Epithelial cell of prostate (primary cell): ENCODE measurements around the gene OR10A4.
"Not testable (repeated sequence)": the region's sequence is repeated elsewhere in the genome, so short reads cannot be mapped to it uniquely, and the experiment has no call there.

Experiments
- DNase-seq: peaks from one replicate; pipeline ENCODE4 v3.0.0-alpha.2; 2011; ENCODE audit warnings: low read depth, low spot score
- H3K27ac ChIP-seq: fragments of 450-650 bp; 2 replicates; pipeline ENCODE4 v1.5.1; 2017; ENCODE audit warnings: mild to moderate bottlenecking

Gene OR10A4, protein sequence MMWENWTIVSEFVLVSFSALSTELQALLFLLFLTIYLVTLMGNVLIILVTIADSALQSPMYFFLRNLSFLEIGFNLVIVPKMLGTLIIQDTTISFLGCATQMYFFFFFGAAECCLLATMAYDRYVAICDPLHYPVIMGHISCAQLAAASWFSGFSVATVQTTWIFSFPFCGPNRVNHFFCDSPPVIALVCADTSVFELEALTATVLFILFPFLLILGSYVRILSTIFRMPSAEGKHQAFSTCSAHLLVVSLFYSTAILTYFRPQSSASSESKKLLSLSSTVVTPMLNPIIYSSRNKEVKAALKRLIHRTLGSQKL

DNA sequence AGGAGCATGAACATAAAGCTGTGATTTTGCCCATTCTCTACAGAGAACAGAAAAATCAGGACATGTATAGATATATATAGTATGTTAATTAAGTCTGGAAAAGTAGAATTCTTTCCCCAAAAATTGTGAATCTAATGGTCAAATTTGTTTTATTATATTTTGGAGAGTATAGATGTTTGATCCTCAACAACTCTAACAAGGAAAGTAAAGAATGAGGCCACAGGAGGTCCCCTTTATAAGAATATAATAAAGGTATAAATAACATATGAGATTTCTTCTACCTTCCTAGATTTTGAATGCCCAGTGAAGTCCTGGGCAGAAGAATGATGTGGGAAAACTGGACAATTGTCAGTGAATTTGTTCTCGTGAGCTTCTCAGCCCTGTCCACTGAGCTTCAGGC lies at the start of gene OR10A4:
Gene OR10A4 (plus strand): TSS at position 301 of the 400 bp plus-strand sequence. CDS start 23 bp downstream, at position 324.
- H3K27ac ChIP-seq = no peak within 1 kb of the TSS
- DNase-seq = no peak

DNA sequence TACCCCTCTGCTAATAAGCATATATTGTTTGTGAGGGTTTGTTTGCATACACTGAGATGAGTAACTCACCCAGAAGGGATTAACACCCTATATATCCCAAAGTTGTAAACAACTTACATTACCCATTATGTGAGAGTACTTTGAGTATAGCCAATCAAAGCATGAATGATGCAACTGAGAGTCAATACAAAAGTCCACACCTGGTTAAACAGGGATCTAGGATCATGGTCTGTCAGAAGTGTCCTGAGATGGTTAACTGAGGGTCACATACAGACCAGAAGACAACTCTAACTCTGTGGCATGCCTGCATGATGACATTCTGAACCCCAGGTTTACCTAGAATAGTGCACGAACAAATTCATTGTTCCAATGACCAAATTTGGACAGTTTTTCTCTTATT lies 48.3 kb upstream of the OR10A4 start:
- no peak overlapping the region for H3K27ac ChIP-seq
- no peak for DNase-seq

DNA sequence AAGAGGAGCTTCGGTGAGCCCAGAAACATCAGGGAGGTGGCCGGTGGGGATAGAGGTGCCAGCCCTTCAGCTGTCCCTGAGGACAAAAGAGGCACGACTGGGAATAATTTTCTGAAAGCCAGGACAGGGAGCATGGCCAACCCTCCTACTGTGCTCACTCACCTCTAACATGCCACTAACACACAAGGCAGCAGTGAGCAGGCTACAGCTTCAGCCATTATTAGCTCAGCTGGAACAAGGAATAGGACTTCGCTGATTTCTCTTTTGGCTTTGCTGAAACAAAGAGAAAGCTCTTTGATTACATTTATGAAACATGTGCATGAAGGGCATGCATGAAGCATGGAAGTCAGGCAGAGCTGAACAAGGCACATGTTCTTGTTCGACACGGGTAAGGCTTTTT lies 43.1 kb upstream of the OR10A4 start:
- no peak overlapping the region for H3K27ac ChIP-seq
- DNase-seq = no peak

DNA sequence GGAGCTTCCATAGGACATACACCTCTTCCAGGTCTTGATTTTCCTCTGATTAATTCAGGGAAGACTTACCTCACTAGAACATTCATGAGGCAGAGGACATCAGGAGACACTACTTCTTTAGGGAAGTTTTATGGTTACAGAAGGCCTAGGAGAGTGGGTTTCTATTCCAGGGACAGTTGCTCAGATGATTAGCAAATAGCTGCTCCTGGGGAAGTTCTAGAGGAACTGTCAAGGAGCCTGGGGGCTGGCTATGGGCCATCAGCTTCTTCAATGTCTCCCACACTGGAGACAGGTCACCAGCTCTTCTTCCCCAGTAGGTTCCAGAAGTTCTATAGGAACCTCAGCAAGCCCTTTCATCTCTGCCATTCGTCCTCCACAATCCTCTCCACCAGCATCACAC lies 42.4 kb upstream of the OR10A4 start:
- H3K27ac ChIP-seq = no peak overlapping the region
- no peak for DNase-seq

DNA sequence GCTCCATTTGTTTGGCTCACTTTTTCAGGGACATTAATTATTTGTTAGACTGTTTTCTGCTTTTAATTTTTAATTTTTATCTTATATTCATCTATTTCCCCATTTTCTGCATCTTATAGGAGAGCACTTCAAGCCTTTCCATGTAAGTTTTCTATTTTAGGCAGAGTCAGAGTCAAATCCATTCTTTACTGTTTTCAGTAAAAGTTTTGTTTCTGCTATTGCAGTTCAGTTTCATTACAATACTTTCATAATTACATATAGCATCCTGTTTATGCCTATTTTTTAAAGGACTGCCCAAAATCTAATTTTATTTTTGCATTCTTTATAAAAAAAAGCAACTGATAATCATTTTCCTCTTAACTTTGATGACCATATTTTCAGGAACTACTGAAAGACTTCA lies 34.7 kb upstream of the OR10A4 start:
- H3K27ac ChIP-seq = no peak overlapping the region
- no peak for DNase-seq

DNA sequence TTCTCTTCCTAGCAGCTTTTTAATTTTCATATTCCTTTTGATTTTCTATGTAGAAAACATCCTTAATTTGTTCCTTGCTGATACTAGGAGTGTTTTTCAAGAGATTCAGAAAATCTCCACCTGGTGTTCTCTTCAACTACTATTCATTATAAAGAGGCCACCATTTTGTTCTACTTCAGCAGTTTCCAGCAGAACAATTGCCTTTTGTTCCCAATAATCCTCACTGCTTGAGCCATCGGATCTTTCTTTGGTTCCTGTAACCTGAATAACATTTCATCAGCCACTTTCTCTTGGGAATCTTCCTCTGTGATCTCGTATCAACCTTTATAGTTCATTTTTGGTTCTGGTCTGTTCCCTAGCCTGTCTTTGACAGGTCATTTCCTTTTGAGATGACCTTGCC lies 32.8 kb upstream of the OR10A4 start:
- no peak overlapping the region for H3K27ac ChIP-seq
- DNase-seq = no peak

DNA sequence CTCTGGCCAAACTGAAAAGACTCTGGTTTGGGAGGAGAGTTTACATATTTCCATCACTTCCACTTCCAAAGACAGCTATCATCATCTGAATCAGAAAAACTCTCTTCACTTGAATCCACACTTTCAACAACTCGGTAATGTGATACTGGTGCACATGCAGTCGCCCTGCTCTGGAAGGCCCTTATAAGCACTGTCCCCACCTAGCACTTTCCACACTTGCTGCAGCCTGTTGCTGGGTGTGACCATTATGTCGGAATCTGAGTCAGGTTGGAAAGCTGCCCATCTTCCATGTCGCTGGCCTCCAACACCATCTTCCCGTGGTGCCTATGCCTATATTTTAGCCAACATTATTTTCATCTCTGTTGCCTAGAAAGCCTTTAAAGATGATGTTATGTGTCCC lies 32.1 kb upstream of the OR10A4 start:
- DNase-seq = no peak
- H3K27ac ChIP-seq = no peak overlapping the region

DNA sequence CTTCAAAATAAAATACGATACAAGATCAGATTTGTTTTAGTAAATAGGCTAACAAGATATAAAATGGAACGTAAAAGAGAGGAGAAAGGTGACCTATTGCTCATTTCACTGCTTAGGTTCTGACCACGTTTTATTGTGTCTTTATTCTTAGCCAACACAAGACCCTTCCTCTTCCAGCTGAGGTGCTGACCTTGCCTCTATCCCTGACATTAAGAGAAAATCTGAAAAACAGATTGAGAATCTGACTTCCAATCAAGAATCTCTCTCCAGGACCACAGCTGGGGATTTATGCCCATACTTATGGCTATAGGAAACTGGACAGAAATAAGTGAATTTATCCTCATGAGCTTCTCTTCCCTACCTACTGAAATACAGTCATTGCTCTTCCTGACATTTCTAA lies 31.0 kb upstream of the OR10A4 start, which contains the start of gene OR10A5:
Gene OR10A5 (plus strand): TSS at position 301 of the 400 bp plus-strand sequence. CDS start 0 bp downstream, at position 301.
- no peak within 1 kb of the TSS for H3K27ac ChIP-seq
- no peak for DNase-seq

DNA sequence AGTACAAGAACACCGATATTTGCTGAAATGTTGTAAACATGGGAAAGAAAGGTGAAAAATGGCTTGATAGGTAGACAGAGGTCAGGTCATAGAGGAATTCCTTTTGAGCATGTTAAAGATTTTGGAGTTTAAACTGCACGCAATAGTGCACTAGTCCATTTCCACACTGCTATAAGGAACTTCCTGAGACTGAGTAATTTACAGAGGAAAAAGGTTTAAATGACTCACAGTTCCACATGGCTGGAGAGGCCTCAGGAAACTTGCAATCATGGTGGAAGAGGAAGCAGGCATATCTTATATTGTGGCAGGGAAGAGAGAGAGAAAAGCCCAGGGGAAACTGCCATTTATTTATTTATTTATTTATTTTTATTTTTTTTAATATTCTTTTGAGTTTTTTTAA lies 25.9 kb upstream of the OR10A4 start:
- DNase-seq = no peak
- no peak overlapping the region for H3K27ac ChIP-seq

DNA sequence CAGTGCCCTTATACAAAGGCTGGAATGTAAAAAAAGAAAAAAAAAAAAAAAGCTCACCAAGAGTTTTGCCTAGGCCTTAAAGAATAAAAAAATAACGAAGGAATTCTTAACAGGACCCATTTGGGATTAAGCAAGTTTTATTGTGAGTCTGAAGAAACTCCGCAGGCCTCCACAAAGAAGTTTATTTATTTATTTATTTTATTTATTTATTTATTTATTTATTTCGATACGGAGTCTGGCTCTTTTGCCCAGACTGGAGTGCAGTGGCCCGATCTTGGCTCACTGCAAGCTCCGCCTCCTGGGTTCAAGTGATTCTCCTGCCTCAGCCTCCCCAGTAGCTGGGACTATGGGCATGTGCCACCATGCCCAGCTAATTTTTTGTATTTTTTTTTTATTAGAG lies 21.6 kb upstream of the OR10A4 start:
- DNase-seq, H3K27ac ChIP-seq: not testable (repeated sequence)

DNA sequence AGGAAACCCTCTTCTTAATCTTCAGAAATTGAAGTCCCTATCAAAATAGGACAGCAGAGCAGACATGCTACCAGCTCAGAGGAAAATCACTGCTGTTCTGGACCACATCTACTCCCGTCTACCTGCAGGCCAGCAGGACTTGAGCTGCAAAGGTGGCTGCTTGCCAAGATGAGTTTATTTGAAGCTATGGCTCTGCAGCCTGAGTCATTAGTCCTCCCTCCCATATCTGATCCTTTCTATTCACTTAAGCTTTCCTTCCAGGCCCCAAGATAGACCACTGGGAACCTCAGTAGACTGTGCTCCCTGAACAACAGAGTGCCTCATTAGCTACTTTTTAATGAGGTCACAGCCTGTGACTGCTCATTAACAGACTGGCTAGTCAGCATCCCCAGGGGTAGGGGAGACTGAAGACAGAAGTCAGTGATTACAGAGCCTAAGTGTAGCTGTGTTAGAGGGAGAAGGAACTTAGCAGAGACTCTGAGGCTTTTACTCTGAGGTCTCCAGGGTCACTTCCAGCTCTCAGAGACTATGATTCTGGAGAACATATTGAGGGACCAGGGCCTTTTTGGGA lies 20.4 kb upstream of the OR10A4 start:
- peak overlapping the region; percentile 26 for H3K27ac ChIP-seq
- DNase-seq = peak; percentile 72

DNA sequence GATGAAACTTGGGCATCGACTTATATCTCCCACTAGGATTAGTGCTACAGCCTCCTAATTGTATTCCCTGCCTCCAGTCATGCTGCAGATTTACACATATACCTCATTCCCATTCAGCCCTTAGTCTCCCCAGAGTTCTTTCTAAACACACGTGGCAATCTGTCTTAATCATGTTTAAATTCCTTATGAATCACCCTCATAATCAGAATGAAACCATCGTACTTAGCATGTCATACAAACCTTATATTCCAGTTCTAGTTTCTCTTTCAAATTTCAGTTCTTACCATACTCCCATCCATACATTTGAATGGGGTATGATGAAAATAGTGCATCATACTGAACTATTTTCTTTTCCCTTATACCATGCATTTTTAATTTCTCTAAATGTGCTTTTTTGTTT lies 19.6 kb upstream of the OR10A4 start:
- H3K27ac ChIP-seq = peak overlapping the region; percentile 26
- peak; percentile 51 for DNase-seq

DNA sequence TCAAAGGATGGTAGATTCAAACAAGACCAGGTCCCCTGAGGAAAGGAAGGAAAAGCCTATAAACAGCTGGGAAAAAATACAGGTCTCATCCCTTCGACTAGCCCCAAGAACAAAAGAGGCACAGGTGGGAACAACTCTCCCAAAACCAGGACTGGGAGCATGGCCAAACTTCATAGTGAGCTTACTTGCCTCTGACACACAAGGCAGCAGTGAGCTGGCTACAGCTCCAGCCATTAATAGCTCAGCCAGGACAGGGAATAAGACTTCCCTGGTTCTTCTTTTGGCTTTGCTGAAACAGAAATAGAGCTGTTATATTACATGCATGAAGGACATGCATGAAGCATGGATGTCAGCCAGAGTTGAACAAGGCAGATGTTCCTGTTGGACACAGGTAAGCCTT lies 13.5 kb upstream of the OR10A4 start, which contains the start of gene OR10A2:
Gene OR10A2 (plus strand): TSS at position 97 of the 400 bp plus-strand sequence. CDS start 6,698 bp downstream, outside the sequence.
- DNase-seq = peak; percentile 29
- H3K27ac ChIP-seq = no peak within 1 kb of the TSS

DNA sequence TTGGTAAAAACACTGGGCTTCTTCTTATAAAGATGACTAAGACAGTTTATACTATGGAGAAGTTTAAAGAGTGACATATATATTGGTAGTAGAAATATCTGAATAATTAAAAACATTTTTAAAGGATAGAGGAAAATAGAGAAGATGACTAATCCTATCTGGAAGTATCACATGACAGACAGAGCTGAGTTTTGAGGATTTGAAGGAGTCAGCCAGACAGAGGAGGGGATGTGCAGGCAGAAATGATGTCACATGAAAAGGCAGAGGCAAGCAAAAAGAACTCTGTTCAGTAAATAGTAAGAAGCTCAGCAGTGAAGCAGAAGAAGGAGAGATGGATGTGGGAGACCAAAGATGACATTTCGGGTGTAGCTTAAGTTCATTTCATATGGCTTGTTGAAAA lies 12.0 kb upstream of the OR10A4 start:
- H3K27ac ChIP-seq = no peak overlapping the region
- DNase-seq = no peak

DNA sequence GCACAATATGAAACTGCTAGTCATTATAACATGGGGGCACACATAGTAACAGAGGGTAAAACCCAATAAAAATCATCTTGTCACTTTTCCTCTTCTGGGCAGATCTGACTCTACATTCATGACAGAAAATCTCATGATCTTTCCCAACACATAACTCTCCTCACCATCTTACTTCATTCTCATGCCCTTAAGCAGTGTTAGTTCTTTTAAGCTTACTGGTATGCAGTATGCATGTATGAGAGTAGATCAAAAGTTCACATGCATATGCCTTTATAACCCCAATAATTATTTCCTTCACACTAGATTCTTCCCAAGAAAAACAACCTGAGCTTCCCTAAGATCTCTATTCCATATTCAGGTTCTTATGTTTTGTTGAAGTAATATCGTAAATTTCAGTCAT lies 5.1 kb upstream of the OR10A4 start:
- H3K27ac ChIP-seq = no peak overlapping the region
- DNase-seq = no peak

DNA sequence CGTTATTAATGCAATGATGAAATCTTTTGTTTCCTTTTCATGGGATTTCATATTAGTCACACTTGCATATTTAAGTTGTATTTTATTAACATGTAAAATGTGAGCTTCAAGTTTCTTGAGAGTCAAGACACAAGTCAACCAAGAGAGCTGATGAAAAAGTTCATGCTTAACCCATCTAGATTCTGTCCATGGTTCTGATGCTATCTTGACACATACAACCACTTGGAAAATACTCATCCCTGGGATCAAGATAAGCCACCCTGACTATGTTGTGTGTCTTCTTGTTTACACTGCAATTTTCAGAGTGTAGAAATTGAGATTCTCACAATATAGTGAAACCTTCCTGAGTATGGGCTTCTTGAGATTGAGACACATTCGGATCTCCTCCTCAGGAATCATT lies 664 bp upstream of the OR10A4 start:
- no peak overlapping the region for H3K27ac ChIP-seq
- DNase-seq = no peak

DNA sequence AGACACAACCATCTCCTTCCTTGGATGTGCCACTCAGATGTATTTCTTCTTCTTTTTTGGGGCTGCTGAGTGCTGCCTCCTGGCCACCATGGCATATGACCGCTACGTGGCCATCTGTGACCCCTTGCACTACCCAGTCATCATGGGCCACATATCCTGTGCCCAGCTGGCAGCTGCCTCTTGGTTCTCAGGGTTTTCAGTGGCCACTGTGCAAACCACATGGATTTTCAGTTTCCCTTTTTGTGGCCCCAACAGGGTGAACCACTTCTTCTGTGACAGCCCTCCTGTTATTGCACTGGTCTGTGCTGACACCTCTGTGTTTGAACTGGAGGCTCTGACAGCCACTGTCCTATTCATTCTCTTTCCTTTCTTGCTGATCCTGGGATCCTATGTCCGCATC lies 489 bp downstream of the OR10A4 start:
- H3K27ac ChIP-seq = no peak overlapping the region

DNA sequence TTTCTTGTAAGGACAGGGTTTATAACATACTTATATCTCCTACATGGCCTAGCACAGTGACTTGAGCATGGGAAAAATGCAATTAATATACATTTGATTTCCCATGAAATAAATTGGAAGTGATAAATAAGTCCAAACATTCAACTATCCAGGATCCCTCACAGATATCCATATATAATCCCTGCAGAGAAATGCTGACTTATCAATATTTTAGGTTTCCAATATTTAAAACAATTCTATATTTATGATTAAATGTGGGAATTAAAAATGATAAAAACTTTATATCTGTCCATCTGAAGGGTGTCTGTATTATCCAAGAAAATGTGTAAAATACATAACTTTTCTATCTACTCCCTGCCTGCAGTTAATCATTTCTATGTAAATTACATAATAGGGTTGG lies 6.3 kb downstream of the OR10A4 start:
- H3K27ac ChIP-seq = no peak overlapping the region
- DNase-seq = no peak

More for the DNA sequence above, 489 bp downstream of the OR10A4 start:
- no peak for DNase-seq

DNA sequence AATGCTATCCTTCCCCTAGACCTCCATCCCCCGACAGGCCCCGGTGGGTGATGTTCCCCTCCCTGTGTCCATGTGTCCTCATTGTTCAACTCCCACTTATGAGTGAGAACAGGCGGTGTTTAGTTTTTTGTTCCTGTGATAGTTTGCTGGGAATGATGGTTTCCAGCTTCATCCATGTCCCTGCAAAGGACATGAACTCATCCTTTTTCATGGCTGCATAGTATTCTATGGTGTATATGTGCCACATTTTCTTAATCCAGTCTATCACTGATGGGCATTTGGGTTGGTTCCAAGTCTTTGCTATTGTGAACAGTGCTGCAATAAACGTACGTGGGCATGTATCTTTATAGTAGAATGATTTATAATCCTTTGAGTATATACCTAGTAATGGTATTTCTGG lies 11.3 kb downstream of the OR10A4 start:
- not testable (repeated sequence) for DNase-seq, H3K27ac ChIP-seq

DNA sequence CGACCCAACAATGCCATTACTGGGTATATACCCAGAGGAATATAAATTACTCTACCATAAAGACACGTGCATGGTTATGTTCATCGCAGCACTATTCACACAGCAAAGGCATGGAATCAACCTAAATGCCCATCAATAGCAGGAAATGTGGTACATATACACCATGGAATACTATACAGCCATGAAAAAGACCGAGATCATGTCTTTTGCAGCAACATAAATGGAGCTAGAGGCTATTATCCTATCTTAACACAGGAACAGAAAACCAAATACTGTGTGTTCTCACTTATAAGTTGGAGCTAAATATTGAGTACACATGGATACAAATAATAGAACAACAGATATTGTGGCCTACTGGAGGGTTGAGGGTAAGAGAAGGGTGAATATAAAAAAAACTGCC lies 12.4 kb downstream of the OR10A4 start:
- DNase-seq = no peak
- no peak overlapping the region for H3K27ac ChIP-seq

DNA sequence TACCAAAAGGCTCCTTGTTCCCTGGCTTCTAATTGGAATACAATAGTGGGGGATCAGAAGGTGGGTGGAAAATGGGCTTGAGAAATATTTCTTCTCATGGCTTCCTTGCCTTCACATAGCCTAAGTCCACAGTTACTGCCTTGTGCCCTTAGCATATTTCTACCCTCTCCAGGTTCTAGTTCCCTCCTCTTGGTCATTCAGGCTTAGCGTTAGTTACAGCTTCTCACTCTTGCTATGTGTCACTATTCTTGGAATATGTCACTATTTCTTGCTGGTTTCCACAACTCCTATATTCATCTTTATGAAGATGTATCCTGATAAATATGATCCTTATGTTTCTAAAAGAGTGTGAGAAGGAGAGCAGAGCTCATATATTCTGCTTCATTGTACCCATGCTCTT lies 13.4 kb downstream of the OR10A4 start:
- no peak overlapping the region for H3K27ac ChIP-seq
- DNase-seq = no peak

DNA sequence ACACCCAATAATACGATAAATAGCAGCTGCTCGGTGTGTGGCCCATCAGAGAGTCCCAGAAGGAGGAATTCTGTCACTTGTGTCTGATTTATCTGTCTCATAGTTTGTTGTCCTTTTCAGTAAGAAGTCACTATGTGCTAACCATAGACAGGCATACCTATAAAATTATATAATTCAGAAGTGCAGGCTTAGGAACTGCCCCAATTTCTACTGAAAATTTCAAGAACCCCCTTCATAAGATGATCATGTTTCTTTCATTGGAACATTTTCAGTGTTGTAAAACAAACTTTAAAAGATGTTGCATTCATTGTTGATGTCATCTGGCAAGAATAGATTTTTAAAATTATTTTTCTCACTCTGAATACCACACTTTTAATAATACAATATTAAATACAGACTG lies 16.0 kb downstream of the OR10A4 start, which contains the start of gene OR2D2:
Gene OR2D2 (minus strand): TSS at position 101 of the 400 bp plus-strand sequence. CDS start 0 bp downstream, at position 101.
- no peak for DNase-seq
- no peak within 1 kb of the TSS for H3K27ac ChIP-seq
